Measurements from ENCODE around the gene STUM.
"Not testable (repeated sequence)": the region's sequence is repeated elsewhere in the genome, so short reads cannot be mapped to it uniquely, and the experiment has no call there.

The STUM gene

GRCh38 chr1:226615876-226616275, 67.3 kb downstream of the STUM start:
- Histone ChIP-seq H3K4me1 (ENCODE audit: low read length) (no peaks in the 10 kb centered on the region), H3K79me2 (ENCODE audit: low read length) (no peaks in the 10 kb centered on the region), H3K27me3 (ENCODE audit: low read depth, low read length) (peaks cover 15% of the 10 kb centered on the region), H2AFZ (ENCODE audit: low read depth, low read length) (no peak overlapping the region), H3K4me2 (ENCODE audit: low read length) (no peak overlapping the region), H3K27ac (ENCODE audit: low read length) (no peak overlapping the region), H3K9me3 (ENCODE audit: insufficient read depth, low read length) (no peaks in the 10 kb centered on the region), H3K36me3 (replicated peaks; ENCODE audit: low read depth, low read length) (no peaks in the 10 kb centered on the region), H3K9ac (ENCODE audit: low read length) (no peak overlapping the region), H4K20me1 (ENCODE audit: insufficient read depth, low read length) (no peaks in the 10 kb centered on the region), H3K4me3 (ENCODE audit: low read length) (no peak overlapping the region)
- TF ChIP-seq EZH2phosphoT487 (IDR thresholded peaks at IDR 0.05; ENCODE audit: low read depth) (no peak), CTCF (IDR thresholded peaks at IDR 0.05; ENCODE audit: low read depth, low read length) (no peak)

GRCh38 chr1:226616636-226617035, 68.1 kb downstream of the STUM start:
- H3K79me2 ChIP-seq (ENCODE audit: low read length): no peaks in the 10 kb centered on the region
- TF ChIP-seq CTCF (IDR thresholded peaks at IDR 0.05; ENCODE audit: low read depth, low read length): no peak
- no peak for TF ChIP-seq EZH2phosphoT487 (IDR thresholded peaks at IDR 0.05; ENCODE audit: low read depth)
- H3K4me2 ChIP-seq (ENCODE audit: low read length): no peak overlapping the region
- no peak overlapping the region for H3K27ac ChIP-seq (ENCODE audit: low read length)
- H3K4me1 ChIP-seq (ENCODE audit: low read length): no peaks in the 10 kb centered on the region
- H4K20me1 ChIP-seq (ENCODE audit: insufficient read depth, low read length): no peaks in the 10 kb centered on the region
- no peak overlapping the region for H3K9ac ChIP-seq (ENCODE audit: low read length)
- H2AFZ ChIP-seq (ENCODE audit: low read depth, low read length): no peak overlapping the region
- no peak overlapping the region for H3K4me3 ChIP-seq (ENCODE audit: low read length)
- H3K36me3 ChIP-seq (replicated peaks; ENCODE audit: low read depth, low read length): no peaks in the 10 kb centered on the region
- no peaks in the 10 kb centered on the region for H3K9me3 ChIP-seq (ENCODE audit: insufficient read depth, low read length)
- H3K27me3 ChIP-seq (ENCODE audit: low read depth, low read length): peaks cover 16% of the 10 kb centered on the region

GRCh38 chr1:226617109-226617508, 68.5 kb downstream of the STUM start:
- H3K9ac ChIP-seq (ENCODE audit: low read length): no peak overlapping the region
- no peaks in the 10 kb centered on the region for H3K4me1 ChIP-seq (ENCODE audit: low read length)
- H3K4me3 ChIP-seq (ENCODE audit: low read length): no peak overlapping the region
- TF ChIP-seq EZH2phosphoT487 (IDR thresholded peaks at IDR 0.05; ENCODE audit: low read depth) (no peak), CTCF (IDR thresholded peaks at IDR 0.05; ENCODE audit: low read depth, low read length) (no peak)
- no peak overlapping the region for H3K27ac ChIP-seq (ENCODE audit: low read length)
- no peak overlapping the region for H3K4me2 ChIP-seq (ENCODE audit: low read length)
- no peaks in the 10 kb centered on the region for H4K20me1 ChIP-seq (ENCODE audit: insufficient read depth, low read length)
- no peaks in the 10 kb centered on the region for H3K9me3 ChIP-seq (ENCODE audit: insufficient read depth, low read length)
- peaks cover 21% of the 10 kb centered on the region for H3K27me3 ChIP-seq (ENCODE audit: low read depth, low read length)
- H3K36me3 ChIP-seq (replicated peaks; ENCODE audit: low read depth, low read length): no peaks in the 10 kb centered on the region
- no peaks in the 10 kb centered on the region for H3K79me2 ChIP-seq (ENCODE audit: low read length)
- no peak overlapping the region for H2AFZ ChIP-seq (ENCODE audit: low read depth, low read length)

GRCh38 chr1:226617719-226618118, 69.2 kb downstream of the STUM start:
- H3K27me3 ChIP-seq (ENCODE audit: low read depth, low read length): peaks cover 22% of the 10 kb centered on the region
- not testable (repeated sequence) for H4K20me1 ChIP-seq (ENCODE audit: insufficient read depth, low read length); H3K79me2 ChIP-seq (ENCODE audit: low read length); H3K4me2 ChIP-seq (ENCODE audit: low read length); H3K9ac ChIP-seq (ENCODE audit: low read length); H2AFZ ChIP-seq (ENCODE audit: low read depth, low read length); H3K27ac ChIP-seq (ENCODE audit: low read length); H3K9me3 ChIP-seq (ENCODE audit: insufficient read depth, low read length); H3K4me1 ChIP-seq (ENCODE audit: low read length); H3K36me3 ChIP-seq (replicated peaks; ENCODE audit: low read depth, low read length); H3K4me3 ChIP-seq (ENCODE audit: low read length)

GRCh38 chr1:226618380-226618779, 69.8 kb downstream of the STUM start:
- Histone ChIP-seq H3K4me1 (ENCODE audit: low read length) (no peaks in the 10 kb centered on the region), H3K4me3 (ENCODE audit: low read length) (no peak overlapping the region), H3K27ac (ENCODE audit: low read length) (no peak overlapping the region), H3K9me3 (ENCODE audit: insufficient read depth, low read length) (no peaks in the 10 kb centered on the region), H3K4me2 (ENCODE audit: low read length) (no peak overlapping the region), H4K20me1 (ENCODE audit: insufficient read depth, low read length) (no peaks in the 10 kb centered on the region), H3K36me3 (replicated peaks; ENCODE audit: low read depth, low read length) (no peaks in the 10 kb centered on the region), H3K9ac (ENCODE audit: low read length) (no peak overlapping the region), H3K27me3 (ENCODE audit: low read depth, low read length) (peaks cover 20% of the 10 kb centered on the region), H3K79me2 (ENCODE audit: low read length) (no peaks in the 10 kb centered on the region), H2AFZ (ENCODE audit: low read depth, low read length) (no peak overlapping the region)
- TF ChIP-seq EZH2phosphoT487 (IDR thresholded peaks at IDR 0.05; ENCODE audit: low read depth): no peak
- TF ChIP-seq CTCF (IDR thresholded peaks at IDR 0.05; ENCODE audit: low read depth, low read length): no peak

Data from OCI-LY3 (cell line).